ENCODE data around the gene PLXDC2.

The PLXDC2 gene

GRCh38 chr10:19911886-19912285 is 95.7 kb downstream of the PLXDC2 start:
- no peak for TF ChIP-seq CTCF (IDR thresholded peaks at IDR 0.05; ENCODE audit: low read depth, low read length, poor library complexity, severe bottlenecking)
- no peak for TF ChIP-seq EZH2phosphoT487 (IDR thresholded peaks at IDR 0.05; ENCODE audit: borderline replicate concordance, low read length)
- no peaks in the 10 kb centered on the region for H4K20me1 ChIP-seq (ENCODE audit: control insufficient read depth, insufficient read depth, low read depth, low read length)
- no peaks in the 10 kb centered on the region for H3K27me3 ChIP-seq (ENCODE audit: control insufficient read depth, low read length)
- H3F3A ChIP-seq (ENCODE audit: control insufficient read depth, insufficient read depth): no peaks in the 10 kb centered on the region
- H3K4me1 ChIP-seq (ENCODE audit: control insufficient read depth, low read length): no peaks in the 10 kb centered on the region
- no peaks in the 10 kb centered on the region for H3K9me3 ChIP-seq (ENCODE audit: control insufficient read depth, insufficient read depth, low read length)
- H3K4me2 ChIP-seq (ENCODE audit: low read length): no peak overlapping the region
- H3K79me2 ChIP-seq (ENCODE audit: control insufficient read depth, low read length): no peaks in the 10 kb centered on the region
- no peak overlapping the region for H3K4me3 ChIP-seq (ENCODE audit: low read length)
- H3K27ac ChIP-seq (ENCODE audit: low read depth, low read length): no peak overlapping the region
- no peaks in the 10 kb centered on the region for H3K36me3 ChIP-seq (ENCODE audit: control insufficient read depth, low read length)
- no peaks in the 10 kb centered on the region for H3K9me2 ChIP-seq (replicated peaks; ENCODE audit: control insufficient read depth, low read length)

- Histone ChIP-seq H3K79me2 (ENCODE audit: control insufficient read depth, low read length) (no peaks in the 10 kb centered on the region), H3F3A (ENCODE audit: control insufficient read depth, insufficient read depth) (no peaks in the 10 kb centered on the region), H3K4me1 (ENCODE audit: control insufficient read depth, low read length) (no peaks in the 10 kb centered on the region), H3K9me2 (replicated peaks; ENCODE audit: control insufficient read depth, low read length) (no peaks in the 10 kb centered on the region), H3K27me3 (ENCODE audit: control insufficient read depth, low read length) (no peaks in the 10 kb centered on the region), H3K27ac (ENCODE audit: low read depth, low read length) (no peak overlapping the region), H3K4me3 (ENCODE audit: low read length) (no peak overlapping the region), H3K4me2 (ENCODE audit: low read length) (no peak overlapping the region), H3K36me3 (ENCODE audit: control insufficient read depth, low read length) (no peaks in the 10 kb centered on the region), H3K9me3 (ENCODE audit: control insufficient read depth, insufficient read depth, low read length) (no peaks in the 10 kb centered on the region), H4K20me1 (ENCODE audit: control insufficient read depth, insufficient read depth, low read depth, low read length) (no peaks in the 10 kb centered on the region)
- TF ChIP-seq EZH2phosphoT487 (IDR thresholded peaks at IDR 0.05; ENCODE audit: borderline replicate concordance, low read length): no peak
- no peak for TF ChIP-seq CTCF (IDR thresholded peaks at IDR 0.05; ENCODE audit: low read depth, low read length, poor library complexity, severe bottlenecking)
Measured at GRCh38 chr10:19913987-19914386, 97.8 kb downstream of the PLXDC2 start.

- H3K36me3 ChIP-seq (ENCODE audit: control insufficient read depth, low read length): no peaks in the 10 kb centered on the region
- no peak overlapping the region for H3K4me3 ChIP-seq (ENCODE audit: low read length)
- H3K79me2 ChIP-seq (ENCODE audit: control insufficient read depth, low read length): no peaks in the 10 kb centered on the region
- no peaks in the 10 kb centered on the region for H4K20me1 ChIP-seq (ENCODE audit: control insufficient read depth, insufficient read depth, low read depth, low read length)
- TF ChIP-seq CTCF (IDR thresholded peaks at IDR 0.05; ENCODE audit: low read depth, low read length, poor library complexity, severe bottlenecking) (no peak), EZH2phosphoT487 (IDR thresholded peaks at IDR 0.05; ENCODE audit: borderline replicate concordance, low read length) (no peak)
- H3K27ac ChIP-seq (ENCODE audit: low read depth, low read length): no peak overlapping the region
- no peaks in the 10 kb centered on the region for H3F3A ChIP-seq (ENCODE audit: control insufficient read depth, insufficient read depth)
- no peaks in the 10 kb centered on the region; the same call in 1 of the 2 replicates for H3K9me3 ChIP-seq (ENCODE audit: control insufficient read depth, insufficient read depth, low read length)
- H3K4me2 ChIP-seq (ENCODE audit: low read length): no peak overlapping the region
- H3K9me2 ChIP-seq (replicated peaks; ENCODE audit: control insufficient read depth, low read length): no peaks in the 10 kb centered on the region
- H3K4me1 ChIP-seq (ENCODE audit: control insufficient read depth, low read length): no peaks in the 10 kb centered on the region
- no peaks in the 10 kb centered on the region for H3K27me3 ChIP-seq (ENCODE audit: control insufficient read depth, low read length)
Measured at GRCh38 chr10:19915125-19915524, 98.9 kb downstream of the PLXDC2 start.

- Histone ChIP-seq H3K4me3 (ENCODE audit: low read length) (no peak overlapping the region), H3K4me1 (ENCODE audit: control insufficient read depth, low read length) (no peaks in the 10 kb centered on the region), H3K27ac (ENCODE audit: low read depth, low read length) (no peak overlapping the region), H3K79me2 (ENCODE audit: control insufficient read depth, low read length) (no peaks in the 10 kb centered on the region), H3K36me3 (ENCODE audit: control insufficient read depth, low read length) (no peaks in the 10 kb centered on the region), H3F3A (ENCODE audit: control insufficient read depth, insufficient read depth) (no peaks in the 10 kb centered on the region), H3K9me3 (ENCODE audit: control insufficient read depth, insufficient read depth, low read length) (no peaks in the 10 kb centered on the region; the same call in 1 of the 2 replicates), H3K27me3 (ENCODE audit: control insufficient read depth, low read length) (no peaks in the 10 kb centered on the region), H3K9me2 (replicated peaks; ENCODE audit: control insufficient read depth, low read length) (no peaks in the 10 kb centered on the region), H4K20me1 (ENCODE audit: control insufficient read depth, insufficient read depth, low read depth, low read length) (no peaks in the 10 kb centered on the region), H3K4me2 (ENCODE audit: low read length) (no peak overlapping the region)
- TF ChIP-seq CTCF (IDR thresholded peaks at IDR 0.05; ENCODE audit: low read depth, low read length, poor library complexity, severe bottlenecking) (no peak), EZH2phosphoT487 (IDR thresholded peaks at IDR 0.05; ENCODE audit: borderline replicate concordance, low read length) (no peak)
Measured at GRCh38 chr10:19915816-19916215, 99.6 kb downstream of the PLXDC2 start.
